ENCODE data around the gene KIF13A.
A peak's percentile ranks its signal among the peaks of the same experiment; 100 is the strongest.
"Not testable (repeated sequence)": the region's sequence is repeated elsewhere in the genome, so short reads cannot be mapped to it uniquely, and the experiment has no call there.

KIF13A gene

DNA sequence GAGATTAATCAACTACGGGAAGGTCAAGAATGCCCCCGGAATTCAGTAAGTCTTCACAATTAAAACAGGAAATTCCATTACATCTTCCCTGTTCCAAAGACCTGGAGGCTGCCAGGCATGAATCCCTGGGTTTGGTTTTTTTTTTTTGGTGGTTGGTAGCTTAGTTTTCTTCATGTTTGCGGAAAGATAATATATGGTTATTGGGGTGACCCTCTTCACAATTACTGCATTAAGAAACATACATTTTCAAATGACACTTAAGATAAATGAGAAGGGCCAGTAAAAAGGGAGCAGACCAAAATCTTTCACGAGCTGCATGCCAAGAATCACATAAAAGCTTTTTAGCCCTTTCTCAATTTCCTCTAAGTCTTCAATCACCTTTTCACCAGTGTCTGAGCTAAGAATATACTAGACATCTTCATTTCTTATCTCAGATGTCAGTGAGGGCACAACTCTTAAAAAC, 64.0 kb downstream of the KIF13A start:
- Histone ChIP-seq H3K4me3 (no peak overlapping the region), H3K36me3 (peaks cover 0 to 31% (median 3%) of the 10 kb centered on the region in 11 experiments; a peak in 3 of 22 replicates), H3K27ac (no peak overlapping the region), H3K27me3 (no peaks in the 10 kb centered on the region), H4K20me1 (peaks cover 0 to 71% (median 12%) of the 10 kb centered on the region in 11 experiments; a peak in 10 of 22 replicates), H3K4me2 (no peak overlapping the region), H3K9ac (no peak overlapping the region), H3K9me3 (replicated peaks in 1 of 11) (no peaks in the 10 kb centered on the region), H3K4me1 (no peaks in the 10 kb centered on the region)
- no peak for TF ChIP-seq Cebpa-rat (IDR thresholded peaks at IDR 0.05)

DNA sequence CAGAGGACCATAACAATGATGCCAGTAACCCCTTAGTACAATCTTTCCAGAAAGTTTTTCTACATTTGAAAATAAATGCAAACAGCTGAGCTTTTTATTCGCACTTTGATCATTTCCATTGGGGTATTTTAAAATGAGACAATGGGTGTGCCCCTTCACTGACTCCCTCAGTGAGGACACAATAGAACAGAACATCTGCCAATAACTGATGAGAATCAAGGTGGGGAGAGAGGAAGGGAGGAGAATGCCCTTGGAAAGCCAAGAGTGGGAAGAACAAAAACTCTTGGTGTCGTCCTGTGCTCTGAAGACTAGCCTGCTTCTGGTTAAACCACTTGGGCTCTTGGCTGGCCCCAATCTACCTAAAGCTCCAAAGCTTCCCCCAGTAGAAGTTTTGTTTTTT, 66.0 kb downstream of the KIF13A start:
- Histone ChIP-seq H3K9ac (no peak overlapping the region), H3K4me1 (no peaks in the 10 kb centered on the region), H3K4me2 (no peak overlapping the region), H3K36me3 (peaks cover 0 to 27% (median 0%) of the 10 kb centered on the region in 11 experiments; a peak in 3 of 22 replicates), H3K4me3 (no peak overlapping the region), H3K27me3 (no peaks in the 10 kb centered on the region), H3K9me3 (replicated peaks in 1 of 11) (no peaks in the 10 kb centered on the region), H3K27ac (no peak overlapping the region), H4K20me1 (peaks cover 0 to 75% (median under 1%) of the 10 kb centered on the region in 11 experiments; a peak in 6 of 22 replicates)
- no peak for TF ChIP-seq Cebpa-rat (IDR thresholded peaks at IDR 0.05)

DNA sequence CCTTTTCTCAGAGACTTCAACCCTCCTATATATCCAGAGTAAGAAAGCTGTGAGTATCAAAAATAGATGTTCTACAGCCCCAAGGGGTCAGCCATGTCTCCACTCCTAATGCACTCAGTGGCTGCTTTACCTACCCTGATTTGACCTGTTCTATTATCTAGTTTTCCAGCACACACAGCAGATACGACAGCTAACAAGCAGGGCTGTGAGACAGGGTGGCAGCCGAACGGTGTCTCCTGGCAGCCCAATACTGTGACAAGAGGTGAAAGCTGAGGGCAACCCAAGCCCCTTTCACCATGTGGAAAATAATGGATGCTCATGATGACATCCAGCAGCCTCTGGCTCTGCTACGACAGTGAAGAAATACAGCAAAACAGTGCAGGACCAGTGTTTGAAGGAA, 67.9 kb downstream of the KIF13A start:
- H3K9ac ChIP-seq = no peak overlapping the region
- H3K27me3 ChIP-seq = no peaks in the 10 kb centered on the region
- H3K4me3 ChIP-seq = no peak overlapping the region
- no peaks in the 10 kb centered on the region for H3K4me1 ChIP-seq
- no peak overlapping the region for H3K4me2 ChIP-seq
- no peak overlapping the region for H3K27ac ChIP-seq
- peaks cover 0 to 33% (median 0%) of the 10 kb centered on the region in 11 experiments; a peak in 3 of 22 replicates for H3K36me3 ChIP-seq
- H4K20me1 ChIP-seq = peaks cover 0 to 82% (median 7%) of the 10 kb centered on the region in 11 experiments; a peak in 7 of 22 replicates
- TF ChIP-seq Cebpa-rat (IDR thresholded peaks at IDR 0.05) = no peak
- H3K9me3 ChIP-seq (replicated peaks in 1 of 11) = no peaks in the 10 kb centered on the region

DNA sequence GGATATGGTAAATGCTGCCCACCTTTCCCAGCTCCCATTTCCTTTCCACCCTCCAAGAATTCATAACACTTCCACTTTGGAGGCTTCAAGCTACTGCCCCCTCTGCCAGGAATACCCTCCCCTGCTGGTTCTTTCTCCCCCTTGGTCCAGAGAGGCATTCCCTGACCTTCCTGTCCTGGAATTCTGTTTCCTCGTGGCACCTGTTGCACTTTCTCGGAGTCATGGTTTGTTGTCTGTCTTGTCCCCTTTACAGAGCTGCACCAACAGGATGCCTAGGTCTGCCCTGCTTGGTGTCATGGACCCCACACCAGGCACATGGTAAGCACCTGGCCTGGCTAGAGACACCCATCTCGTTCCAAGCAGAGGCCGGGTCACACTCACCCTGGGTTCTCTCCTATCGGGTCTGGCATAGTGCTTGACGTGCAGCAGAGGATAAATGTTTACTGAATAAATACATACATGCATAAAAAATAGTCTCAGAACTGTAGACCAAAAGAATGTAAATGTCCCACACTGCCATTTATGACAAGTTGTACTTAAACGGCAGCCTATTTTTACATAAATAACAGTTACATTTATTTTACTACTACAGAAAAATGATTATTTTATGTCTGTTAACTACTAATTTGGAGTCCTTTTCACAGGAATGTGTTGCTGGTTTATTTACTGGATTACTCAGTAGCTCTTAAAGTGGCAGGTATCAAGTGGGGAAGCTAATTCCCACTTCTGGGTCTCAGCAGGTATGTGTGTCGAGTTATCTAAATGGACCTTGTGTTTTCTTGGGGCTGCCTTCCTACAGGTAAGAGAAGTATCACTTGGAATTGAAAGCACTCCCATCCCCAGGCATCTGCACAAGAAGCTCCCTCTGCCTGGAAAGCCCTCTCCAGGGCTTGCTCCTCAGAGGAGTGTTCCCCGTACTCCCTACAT, 69.3 kb downstream of the KIF13A start:
- H3K36me3 ChIP-seq = peaks cover 0 to 33% (median 0%) of the 10 kb centered on the region in 11 experiments; a peak in 3 of 22 replicates
- H4K20me1 ChIP-seq = peaks cover 0 to 70% (median 7%) of the 10 kb centered on the region in 11 experiments; a peak in 7 of 22 replicates
- no peak overlapping the region for H3K27ac ChIP-seq
- no peak overlapping the region for H3K4me3 ChIP-seq
- H3K9ac ChIP-seq = no peak overlapping the region
- H3K27me3 ChIP-seq = no peaks in the 10 kb centered on the region
- no peak overlapping the region for H3K4me2 ChIP-seq
- no peaks in the 10 kb centered on the region for H3K4me1 ChIP-seq
- H3K9me3 ChIP-seq (replicated peaks in 1 of 11) = no peaks in the 10 kb centered on the region
- no peak for TF ChIP-seq Cebpa-rat (IDR thresholded peaks at IDR 0.05)

DNA sequence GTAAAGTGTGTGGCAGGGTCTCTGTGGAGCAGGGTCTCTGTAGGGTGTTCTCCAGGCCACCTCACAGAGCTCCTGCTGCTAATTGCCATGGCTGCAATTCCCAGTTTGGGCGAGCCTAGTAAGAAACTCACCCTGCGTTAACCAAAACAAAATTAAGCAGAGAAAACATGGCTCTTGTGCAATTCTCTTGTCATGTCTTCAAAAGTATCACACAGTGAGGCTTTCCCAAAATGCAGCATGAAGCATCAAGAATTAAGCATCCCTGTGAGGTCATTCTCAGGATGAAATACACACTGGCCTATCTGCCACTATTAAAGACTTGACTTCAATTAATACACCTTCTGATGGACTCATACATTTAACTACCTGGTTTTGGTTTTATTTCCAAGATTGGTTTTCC, 72.8 kb downstream of the KIF13A start:
- no peak overlapping the region for H3K4me3 ChIP-seq
- H3K27ac ChIP-seq = no peak overlapping the region
- no peak for TF ChIP-seq Cebpa-rat (IDR thresholded peaks at IDR 0.05)
- H3K9me3 ChIP-seq (replicated peaks in 1 of 11) = peaks cover 0 to 3% (median 0%) of the 10 kb centered on the region in 11 experiments; a peak in 3 of 22 replicates
- no peak overlapping the region for H3K4me2 ChIP-seq
- H3K4me1 ChIP-seq = peaks cover 7 to 21% (median 15%) of the 10 kb centered on the region in 10 experiments; a peak in 19 of 20 replicates
- H4K20me1 ChIP-seq = peaks cover 0 to 50% (median 7%) of the 10 kb centered on the region in 11 experiments; a peak in 7 of 22 replicates
- H3K36me3 ChIP-seq = peaks cover 0 to 19% (median 0%) of the 10 kb centered on the region in 11 experiments; a peak in 4 of 22 replicates
- H3K9ac ChIP-seq = no peak overlapping the region
- no peaks in the 10 kb centered on the region for H3K27me3 ChIP-seq

DNA sequence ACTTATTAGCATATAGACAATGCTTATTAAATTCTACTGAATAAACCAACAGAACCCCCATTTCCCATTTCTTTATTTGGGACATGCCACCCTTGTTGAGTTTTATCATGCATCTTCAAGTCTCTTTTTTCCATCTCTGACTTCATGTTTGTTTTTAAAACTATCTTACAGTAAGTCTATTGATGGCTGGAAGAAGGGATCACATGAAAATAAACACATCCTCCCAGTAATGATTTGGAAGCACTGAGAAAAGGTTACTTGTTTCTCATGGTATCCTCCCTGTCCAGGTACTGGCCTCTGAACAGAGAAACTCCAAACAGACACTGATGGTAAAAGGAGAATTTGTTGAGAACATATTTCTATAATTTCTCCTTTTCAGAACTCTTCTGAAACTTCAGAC, 74.9 kb downstream of the KIF13A start:
- H3K27me3 ChIP-seq = no peaks in the 10 kb centered on the region
- H3K4me2 ChIP-seq = 0 out of 22 replicates have a peak overlapping the region, but pooled peaks of 1 of the 11 experiments have one; percentile 13
- H3K9me3 ChIP-seq (replicated peaks in 1 of 11) = peaks cover 0 to 13% (median 6%) of the 10 kb centered on the region in 11 experiments; a peak in 4 of 22 replicates
- H3K4me1 ChIP-seq = peaks cover 20 to 42% (median 36%) of the 10 kb centered on the region in 10 experiments
- no peak overlapping the region for H3K4me3 ChIP-seq
- H3K36me3 ChIP-seq = peaks cover 0 to 10% (median 0%) of the 10 kb centered on the region in 11 experiments; a peak in 1 of 22 replicates
- peaks cover 0 to 28% (median 0%) of the 10 kb centered on the region in 11 experiments; a peak in 6 of 22 replicates for H4K20me1 ChIP-seq
- H3K9ac ChIP-seq = no peak overlapping the region
- H3K27ac ChIP-seq = no peak overlapping the region
- no peak for TF ChIP-seq Cebpa-rat (IDR thresholded peaks at IDR 0.05)

DNA sequence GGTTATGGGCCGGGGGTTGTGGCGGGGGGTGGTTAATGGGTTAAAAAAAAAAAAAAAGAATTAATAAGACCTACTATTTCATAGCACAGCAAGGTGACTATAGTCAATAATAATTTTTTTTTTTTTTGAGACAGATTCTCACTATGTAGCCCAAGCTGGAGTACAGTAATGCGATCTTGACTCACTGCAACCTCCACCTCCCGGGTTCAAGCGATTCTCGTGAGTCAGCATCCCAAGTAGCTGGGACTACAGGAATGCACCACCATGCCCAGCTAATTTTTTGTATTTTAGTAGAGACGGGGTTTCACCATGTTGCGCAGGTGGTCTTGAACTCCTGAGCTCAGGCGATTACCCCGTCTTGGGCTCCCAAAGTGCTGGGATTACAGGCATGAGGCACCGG, 75.8 kb downstream of the KIF13A start:
- Histone ChIP-seq H3K9me3 (replicated peaks in 1 of 11) (peaks cover 0 to 13% (median 6%) of the 10 kb centered on the region in 11 experiments; a peak in 4 of 22 replicates), H4K20me1 (peaks cover 0 to 23% (median 0%) of the 10 kb centered on the region in 11 experiments; a peak in 6 of 22 replicates), H3K4me1 (peaks cover 25 to 51% (median 45%) of the 10 kb centered on the region in 10 experiments)
- H3K4me3 ChIP-seq, H3K36me3 ChIP-seq, H3K4me2 ChIP-seq, H3K27ac ChIP-seq, H3K9ac ChIP-seq, H3K27me3 ChIP-seq: not testable (repeated sequence)

DNA sequence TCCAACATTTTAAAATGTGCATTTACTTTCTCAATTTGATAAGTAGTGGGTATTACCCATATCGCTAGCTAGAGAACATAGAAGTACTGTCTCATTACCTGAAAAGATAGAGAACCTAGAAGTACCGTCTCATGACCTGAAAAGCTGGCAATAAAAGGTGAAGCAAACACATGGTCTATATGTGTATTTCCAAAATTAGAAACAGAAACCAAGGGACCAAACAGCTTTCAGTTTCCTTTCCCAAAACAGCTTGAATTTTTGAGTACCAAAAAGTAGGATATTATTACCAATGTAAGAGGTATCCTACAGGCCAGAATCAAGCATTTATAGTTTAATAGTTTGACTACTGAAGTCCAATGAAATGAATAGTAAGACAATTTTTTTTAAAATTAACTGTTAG, 77.2 kb downstream of the KIF13A start:
- H3K4me2 ChIP-seq = peak overlapping the region; percentile 16 to 94 (median 59); a peak in 20 of 22 replicates
- no peak overlapping the region for H3K9ac ChIP-seq
- H3K27ac ChIP-seq = peak overlapping the region in 10 of 11 experiments; percentile 12 to 95 (median 86); a peak in 19 of 22 replicates
- peaks cover 0 to 8% (median 0%) of the 10 kb centered on the region in 11 experiments; a peak in 3 of 22 replicates for H4K20me1 ChIP-seq
- H3K27me3 ChIP-seq = no peaks in the 10 kb centered on the region
- TF ChIP-seq Cebpa-rat (IDR thresholded peaks at IDR 0.05) = no peak
- H3K36me3 ChIP-seq = peaks cover 0 to 10% (median 0%) of the 10 kb centered on the region in 11 experiments; a peak in 1 of 22 replicates
- H3K4me3 ChIP-seq = no peak overlapping the region
- peaks cover 0 to 13% (median 6%) of the 10 kb centered on the region in 11 experiments; a peak in 4 of 22 replicates for H3K9me3 ChIP-seq (replicated peaks in 1 of 11)
- H3K4me1 ChIP-seq = peaks cover 25 to 65% (median 56%) of the 10 kb centered on the region in 10 experiments

DNA sequence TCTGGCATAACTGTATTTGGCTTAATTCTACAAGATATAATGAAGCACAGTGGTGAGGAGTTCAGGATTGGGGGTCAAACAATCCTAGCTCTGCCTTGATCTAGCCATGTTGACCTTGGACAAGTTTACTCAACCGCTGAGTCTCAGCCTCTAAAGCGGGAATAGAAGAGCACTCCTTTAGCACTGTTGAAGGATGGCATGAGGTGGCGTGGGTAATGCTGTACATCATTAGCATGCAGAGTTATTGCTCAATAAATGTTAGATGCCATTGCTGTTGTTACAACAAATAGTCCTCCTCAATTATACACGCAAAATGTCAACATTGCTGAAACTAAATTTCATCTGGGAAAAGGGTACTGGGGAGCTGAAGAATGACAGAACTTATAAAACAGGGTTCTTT, 78.6 kb downstream of the KIF13A start:
- Histone ChIP-seq H3K4me2 (peak overlapping the region in 9 of 11 experiments; percentile 3 to 94 (median 82); a peak in 16 of 22 replicates), H3K4me1 (peaks cover 25 to 79% (median 60%) of the 10 kb centered on the region in 10 experiments), H3K9me3 (replicated peaks in 1 of 11) (peaks cover 0 to 13% (median 6%) of the 10 kb centered on the region in 11 experiments; a peak in 4 of 22 replicates), H3K4me3 (no peak overlapping the region), H3K9ac (peak overlapping the region in 2 of 11 experiments; percentile 75 to 76; a peak in 6 of 22 replicates), H3K36me3 (peaks cover 0 to 15% (median 0%) of the 10 kb centered on the region in 11 experiments; a peak in 2 of 22 replicates), H4K20me1 (no peaks in the 10 kb centered on the region; a peak in 2 of 22 replicates), H3K27ac (peak overlapping the region; percentile 62 to 95 (median 86)), H3K27me3 (no peaks in the 10 kb centered on the region)
- TF ChIP-seq Cebpa-rat (IDR thresholded peaks at IDR 0.05) = peak in 2 of 11 experiments; percentile 12 to 16; a peak in 1 of 22 replicates
